Measurements from ENCODE around the gene DNASE2B.

DNASE2B gene

DNA sequence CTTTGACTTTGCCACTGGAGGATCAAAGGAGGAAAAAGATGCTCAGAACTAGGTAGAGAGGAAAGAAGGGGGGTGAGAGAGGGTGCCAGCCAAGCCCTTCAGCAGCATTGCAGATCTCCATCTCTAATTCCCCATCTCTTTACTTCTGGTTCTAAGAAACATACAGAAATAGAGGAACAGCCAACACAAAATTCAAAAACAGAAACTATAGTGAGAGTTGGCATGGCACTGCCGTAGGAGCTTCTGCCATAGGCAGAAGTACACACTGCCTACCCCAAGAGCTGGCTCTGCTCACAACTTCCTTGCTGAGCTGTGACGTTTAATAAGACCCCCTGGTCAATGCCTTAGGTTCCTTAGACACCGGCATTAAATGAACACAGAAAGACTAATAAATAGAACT lies 54.2 kb downstream of the DNASE2B start:
- DNase-seq (ENCODE audit: low read depth): no peak

DNA sequence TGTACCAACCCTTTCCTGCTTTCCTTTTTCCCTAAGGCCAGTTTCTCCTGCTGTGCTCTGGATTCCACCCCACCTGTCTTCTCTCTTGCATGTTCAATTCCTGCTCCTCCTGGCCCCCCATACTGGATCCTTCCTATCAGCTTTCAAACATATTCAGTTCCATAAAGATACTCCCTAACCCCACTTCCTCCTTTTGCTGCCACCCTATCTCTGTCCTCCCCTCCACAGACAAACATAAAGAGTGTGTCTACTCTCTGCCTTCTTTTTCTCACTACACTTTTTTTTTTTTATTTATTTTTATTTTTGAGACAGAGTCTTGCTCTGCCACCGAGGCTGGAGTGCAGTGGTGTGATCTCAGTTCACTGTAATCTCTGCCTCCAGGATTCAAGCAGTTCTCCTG lies 63.8 kb downstream of the DNASE2B start:
- TF ChIP-seq, protein P1, sequence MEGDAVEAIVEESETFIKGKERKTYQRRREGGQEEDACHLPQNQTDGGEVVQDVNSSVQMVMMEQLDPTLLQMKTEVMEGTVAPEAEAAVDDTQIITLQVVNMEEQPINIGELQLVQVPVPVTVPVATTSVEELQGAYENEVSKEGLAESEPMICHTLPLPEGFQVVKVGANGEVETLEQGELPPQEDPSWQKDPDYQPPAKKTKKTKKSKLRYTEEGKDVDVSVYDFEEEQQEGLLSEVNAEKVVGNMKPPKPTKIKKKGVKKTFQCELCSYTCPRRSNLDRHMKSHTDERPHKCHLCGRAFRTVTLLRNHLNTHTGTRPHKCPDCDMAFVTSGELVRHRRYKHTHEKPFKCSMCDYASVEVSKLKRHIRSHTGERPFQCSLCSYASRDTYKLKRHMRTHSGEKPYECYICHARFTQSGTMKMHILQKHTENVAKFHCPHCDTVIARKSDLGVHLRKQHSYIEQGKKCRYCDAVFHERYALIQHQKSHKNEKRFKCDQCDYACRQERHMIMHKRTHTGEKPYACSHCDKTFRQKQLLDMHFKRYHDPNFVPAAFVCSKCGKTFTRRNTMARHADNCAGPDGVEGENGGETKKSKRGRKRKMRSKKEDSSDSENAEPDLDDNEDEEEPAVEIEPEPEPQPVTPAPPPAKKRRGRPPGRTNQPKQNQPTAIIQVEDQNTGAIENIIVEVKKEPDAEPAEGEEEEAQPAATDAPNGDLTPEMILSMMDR (IDR thresholded peaks at IDR 0.05; ENCODE audit: low read length, missing control alignments): no peak
- no peak overlapping the region for H3K4me3 ChIP-seq (replicated peaks; ENCODE audit: low read depth, low read length)
- DNase-seq (ENCODE audit: low read depth): no peak

More for the DNA sequence above, 54.2 kb downstream of the DNASE2B start:
- TF ChIP-seq, protein P1 (IDR thresholded peaks at IDR 0.05; ENCODE audit: low read length, missing control alignments): no peak
- no peak overlapping the region for H3K4me3 ChIP-seq (replicated peaks; ENCODE audit: low read depth, low read length)

Measured in fibroblast of pulmonary artery (primary cell).